Activated CD8-positive, alpha-beta T cell treated with anti-CD3 and anti-CD28 coated beads for 36 hours (primary cell): ENCODE data around the gene NXF3. TPM values are rescaled to one million over a fixed set of nuclear protein-coding genes. Genes with fewer than 3 reads are reported as not detected.
"Not testable (repeated sequence)": the region's sequence is repeated elsewhere in the genome, so short reads cannot be mapped to it uniquely, and the experiment has no call there.

Source experiments
- ATAC-seq: fragments of 200-7000 bp; cut with Tn5 transposase; one replicate; pipeline ENCODE4 v1.10.0; 2021; ENCODE audit warnings: mild to moderate bottlenecking, moderate library complexity
- CTCF ChIA-PET: fragments of 350-600 bp; sonication (Branson Sonifier 250); formaldehyde crosslinking; loops from one replicate; lab custom pipeline; 2021; ENCODE audit warnings: antibody characterized with exemption; lab: Charles Lee
- POLR2A ChIA-PET: fragments of 350-600 bp; sonication (Branson Sonifier 250); formaldehyde crosslinking; loops from one replicate; lab custom pipeline; 2021; ENCODE audit warnings: antibody characterized with exemption; lab: Charles Lee
- DNase-seq: peaks from one replicate; pipeline ENCODE4 v3.0.0-alpha.2; 2020
- H3K27ac Mint-ChIP-seq: one replicate; pipeline ENCODE4 v1.8.0; 2021; ENCODE audit warnings: mild to moderate bottlenecking, mixed read lengths
- H3K27me3 Mint-ChIP-seq: one replicate; pipeline ENCODE4 v1.8.0; 2021; ENCODE audit warnings: mixed read lengths
- H3K36me3 Mint-ChIP-seq: one replicate; pipeline ENCODE4 v1.8.0; 2021; ENCODE audit warnings: low read depth, mixed read lengths
- H3K4me1 Mint-ChIP-seq: one replicate; pipeline ENCODE4 v1.8.0; 2021; ENCODE audit warnings: low read depth, mixed read lengths
- H3K4me3 Mint-ChIP-seq: one replicate; pipeline ENCODE4 v1.8.0; 2021; ENCODE audit warnings: mild to moderate bottlenecking, moderate library complexity, mixed read lengths
- H3K9me3 Mint-ChIP-seq: one replicate; pipeline ENCODE4 v1.8.0; 2021; ENCODE audit warnings: mixed read lengths
- intact Hi-C: fragments of 100-400 bp; cut with micrococcal nuclease; formaldehyde crosslinking; loops from one replicate; pipeline ENCODE4 v1.10.0; 2022
- total RNA-seq, 2 experiments: library from RNA; stranded (reverse); gene quantifications; one replicate each; pipeline ENCODE4 v1.2.3, GENCODE V29; 2021
- TF ChIP-seq, protein P1 (sequence below): fragments of 200-600 bp; IDR thresholded peaks from one replicate; pipeline ENCODE4 v1.8.0; 2022; ENCODE audit warnings: antibody characterized with exemption, mild to moderate bottlenecking

Gene NXF3
- total RNA-seq, 2 experiments from 2014 or later: not detected

DNA sequence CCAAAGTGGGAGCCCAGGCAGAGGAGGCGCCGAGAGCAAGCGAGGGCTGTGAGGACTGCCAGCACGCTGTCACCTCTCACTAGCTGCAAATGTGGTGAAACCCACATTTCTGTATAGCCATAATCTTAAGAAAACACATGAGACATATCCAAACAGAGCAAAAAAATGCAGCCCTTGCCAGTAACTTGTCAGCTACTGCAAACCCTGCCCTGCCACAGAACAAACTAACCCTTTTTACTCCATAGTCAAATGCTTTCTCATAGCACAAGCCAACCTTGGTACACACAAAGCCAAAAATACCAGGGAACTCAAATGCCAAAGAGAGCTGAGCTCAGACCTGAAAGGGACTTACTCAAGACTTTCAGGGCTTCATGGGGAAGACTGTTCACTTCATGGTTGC, 14.9 kb upstream of the NXF3 start:
- no peak overlapping the region for H3K4me3 Mint-ChIP-seq
- no peaks in the 10 kb centered on the region for H3K36me3 Mint-ChIP-seq
- H3K27ac Mint-ChIP-seq: no peak overlapping the region
- no peak for ATAC-seq
- TF ChIP-seq, protein P1, sequence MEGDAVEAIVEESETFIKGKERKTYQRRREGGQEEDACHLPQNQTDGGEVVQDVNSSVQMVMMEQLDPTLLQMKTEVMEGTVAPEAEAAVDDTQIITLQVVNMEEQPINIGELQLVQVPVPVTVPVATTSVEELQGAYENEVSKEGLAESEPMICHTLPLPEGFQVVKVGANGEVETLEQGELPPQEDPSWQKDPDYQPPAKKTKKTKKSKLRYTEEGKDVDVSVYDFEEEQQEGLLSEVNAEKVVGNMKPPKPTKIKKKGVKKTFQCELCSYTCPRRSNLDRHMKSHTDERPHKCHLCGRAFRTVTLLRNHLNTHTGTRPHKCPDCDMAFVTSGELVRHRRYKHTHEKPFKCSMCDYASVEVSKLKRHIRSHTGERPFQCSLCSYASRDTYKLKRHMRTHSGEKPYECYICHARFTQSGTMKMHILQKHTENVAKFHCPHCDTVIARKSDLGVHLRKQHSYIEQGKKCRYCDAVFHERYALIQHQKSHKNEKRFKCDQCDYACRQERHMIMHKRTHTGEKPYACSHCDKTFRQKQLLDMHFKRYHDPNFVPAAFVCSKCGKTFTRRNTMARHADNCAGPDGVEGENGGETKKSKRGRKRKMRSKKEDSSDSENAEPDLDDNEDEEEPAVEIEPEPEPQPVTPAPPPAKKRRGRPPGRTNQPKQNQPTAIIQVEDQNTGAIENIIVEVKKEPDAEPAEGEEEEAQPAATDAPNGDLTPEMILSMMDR: no peak
- intact Hi-C loops: no loop called here
- H3K27me3 Mint-ChIP-seq: peaks cover 1% of the 10 kb centered on the region
- no peak for DNase-seq
- H3K4me1 Mint-ChIP-seq: no peaks in the 10 kb centered on the region
- ChIA-PET CTCF (no interaction called here), POLR2A (no interaction called here)
- peaks cover 7% of the 10 kb centered on the region for H3K9me3 Mint-ChIP-seq

- CTCF ChIA-PET, POLR2A ChIA-PET: not testable (repeated sequence)
Measured at GRCh38 chrX:103107227-103107737, 14.3 kb upstream of the NXF3 start.

GRCh38 chrX:103104370-103104769, 11.4 kb upstream of the NXF3 start:
- H3K27me3 Mint-ChIP-seq, H3K4me3 Mint-ChIP-seq, H3K4me1 Mint-ChIP-seq, intact Hi-C loops, H3K36me3 Mint-ChIP-seq, H3K9me3 Mint-ChIP-seq, ATAC-seq, POLR2A ChIA-PET, CTCF ChIA-PET, DNase-seq, H3K27ac Mint-ChIP-seq: not testable (repeated sequence)

More at GRCh38 chrX:103107227-103107737, 14.3 kb upstream of the NXF3 start:
- intact Hi-C loops, H3K27ac Mint-ChIP-seq, DNase-seq, H3K9me3 Mint-ChIP-seq, H3K4me1 Mint-ChIP-seq, ATAC-seq, H3K4me3 Mint-ChIP-seq, H3K27me3 Mint-ChIP-seq, H3K36me3 Mint-ChIP-seq: not testable (repeated sequence)

- H3K4me1 Mint-ChIP-seq, CTCF ChIA-PET, H3K27ac Mint-ChIP-seq, POLR2A ChIA-PET, H3K36me3 Mint-ChIP-seq, H3K27me3 Mint-ChIP-seq, ATAC-seq, H3K4me3 Mint-ChIP-seq, DNase-seq, intact Hi-C loops, H3K9me3 Mint-ChIP-seq: not testable (repeated sequence)
Measured at GRCh38 chrX:103103866-103104265, 10.9 kb upstream of the NXF3 start.

- CTCF ChIA-PET: no interaction called here
- no peak for ATAC-seq
- Mint-ChIP-seq H3K27ac (no peak overlapping the region), H3K4me3 (no peak overlapping the region), H3K27me3 (no peaks in the 10 kb centered on the region), H3K4me1 (no peaks in the 10 kb centered on the region), H3K9me3 (no peaks in the 10 kb centered on the region), H3K36me3 (no peaks in the 10 kb centered on the region)
- TF ChIP-seq, protein P1: no peak
- intact Hi-C loops: no loop called here
- DNase-seq: no peak
- POLR2A ChIA-PET: no interaction called here
Measured at GRCh38 chrX:103101299-103102042, 8.5 kb upstream of the NXF3 start.

GRCh38 chrX:103100484-103100883, 7.5 kb upstream of the NXF3 start:
- CTCF ChIA-PET: no interaction called here
- no peaks in the 10 kb centered on the region for H3K9me3 Mint-ChIP-seq

More at GRCh38 chrX:103100484-103100883, 7.5 kb upstream of the NXF3 start:
- intact Hi-C loops: no loop called here
- H3K36me3 Mint-ChIP-seq: no peaks in the 10 kb centered on the region
- ATAC-seq: no peak
- H3K27me3 Mint-ChIP-seq: no peaks in the 10 kb centered on the region
- POLR2A ChIA-PET: interaction anchor here (0.7 kb wide), 1 partner anchor 19 kb away, joined by 3 read pairs; no protein-coding TSS in a partner anchor
- TF ChIP-seq, protein P1: no peak
- DNase-seq: no peak
- H3K4me1 Mint-ChIP-seq: no peaks in the 10 kb centered on the region
- H3K4me3 Mint-ChIP-seq: no peak overlapping the region
- no peak overlapping the region for H3K27ac Mint-ChIP-seq
